Body of pancreas (tissue), 4 donors: ENCODE results near the gene OR9G4. TPM values are rescaled to one million over a fixed set of nuclear protein-coding genes. Genes with fewer than 3 reads are reported as not detected.

ENCODE experiments used
- ATAC-seq: fragments of 150-250 bp; one replicate; pipeline ENCODE4 v1.9.1; 2016
- DNase-seq, 4 donors: peaks; one replicate each; pipeline ENCODE4 v3.0.0-alpha.2; 2019
- H3K27ac ChIP-seq, 4 donors: fragments of 200-600 bp; sonication (generic); 1 replicate in 3 of 4; 2 replicates in 1 of 4; pipeline versions ENCODE4 v1.5.1 to v1.6.1; 2016 to 2019; ENCODE audit warnings: mild to moderate bottlenecking in 1 of 4, mixed read lengths in 1 of 4, moderate library complexity in 1 of 4
- H3K27me3 ChIP-seq, 2 donors: fragments of 200-600 bp; sonication (generic); one replicate each; pipeline ENCODE4 v1.6.0; 2016; ENCODE audit warnings: mild to moderate bottlenecking in 1 of 2
- H3K36me3 ChIP-seq, 2 donors: fragments of 200-600 bp; sonication (generic); replicated peaks in 1 of 2; 2 replicates each; pipeline ENCODE4 v1.5.1; 2016; ENCODE audit warnings: low read depth in 2 of 2; ENCODE audit not compliant: insufficient read depth in 1 of 2
- H3K4me1 ChIP-seq: fragments of 200-600 bp; sonication (generic); one replicate; pipeline ENCODE4 v1.6.0; 2016
- H3K4me3 ChIP-seq, 2 donors: fragments of 200-600 bp; sonication (generic); 1 replicate in 1 of 2; 2 replicates in 1 of 2; pipeline ENCODE4 v1.5.1; 2016 to 2019
- H3K9me3 ChIP-seq, 3 donors: fragments of 200-600 bp; sonication (generic); 1 replicate in 2 of 3; 2 replicates in 1 of 3; pipeline ENCODE4 v1.5.1; 2016
- POLR2A ChIP-seq, 3 donors: fragments of 450-650 bp; IDR thresholded peaks; one replicate each; pipeline ENCODE4 v1.6.1; 2016; ENCODE audit warnings: antibody characterized with exemption in 3 of 3, mild to moderate bottlenecking in 2 of 3
- WGBS, 2 donors: methylation state at CpG; one replicate each; pipeline ENCODE4 v1.1.5; 2017; 5-methylcytosine and 5-hydroxymethylcytosine counted together
- intact Hi-C: fragments of 100-400 bp; cut with DNase I; formaldehyde crosslinking; loops from one replicate; pipeline ENCODE4 v1.15.1; 2023
- total RNA-seq, 2 donors: library from RNA; depleted of rRNA; stranded (reverse); fragments of >200 nt; gene quantifications; one replicate each; pipeline ENCODE4 v1.1.0, GENCODE V29; 2016
- TF ChIP-seq, protein P1 (sequence below), 7 experiments: fragments of 450-650 bp in 4 of 7; fragments of 200-600 bp in 3 of 7; sonication (generic) in 3 of 7; IDR thresholded peaks; one replicate each; pipeline ENCODE4 v1.5.1; 2016 to 2019; ENCODE audit warnings: antibody characterized with exemption in 7 of 7

Gene OR9G4
- total RNA-seq, 2 donors from 2014 or later, result not detected

DNA sequence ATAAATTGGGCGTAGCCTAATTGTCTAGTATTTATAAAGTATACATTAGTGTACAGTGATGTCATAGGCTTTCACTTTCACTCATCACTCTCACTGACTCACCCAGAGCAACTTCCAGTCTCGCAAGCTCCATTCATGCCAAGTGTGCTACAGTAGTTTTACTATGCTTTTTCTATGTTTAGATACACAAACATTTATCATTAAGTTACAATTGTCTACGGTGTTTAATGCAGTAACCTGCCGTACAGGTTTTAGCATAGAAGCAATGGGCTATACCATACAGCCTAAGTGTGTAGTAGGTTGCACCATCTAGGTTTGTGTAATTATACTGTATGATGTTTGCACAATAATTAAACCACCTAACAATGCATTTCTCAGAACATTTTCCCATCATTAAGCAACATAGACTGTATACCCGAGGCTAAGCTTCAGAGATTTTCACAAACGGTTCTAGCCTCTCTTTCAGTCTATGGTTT is 32.1 kb downstream of the OR9G4 start:
- DNase-seq (no peak), ATAC-seq (no peak)
- Histone ChIP-seq H3K4me3 (no peak overlapping the region), H3K36me3 (no peaks in the 10 kb centered on the region), H3K9me3 (no peaks in the 10 kb centered on the region), H3K27me3 (no peaks in the 10 kb centered on the region), H3K27ac (no peak overlapping the region), H3K4me1 (no peaks in the 10 kb centered on the region)
- TF ChIP-seq POLR2A (IDR thresholded peaks at IDR 0.05), result no peak
- TF ChIP-seq, protein P1, sequence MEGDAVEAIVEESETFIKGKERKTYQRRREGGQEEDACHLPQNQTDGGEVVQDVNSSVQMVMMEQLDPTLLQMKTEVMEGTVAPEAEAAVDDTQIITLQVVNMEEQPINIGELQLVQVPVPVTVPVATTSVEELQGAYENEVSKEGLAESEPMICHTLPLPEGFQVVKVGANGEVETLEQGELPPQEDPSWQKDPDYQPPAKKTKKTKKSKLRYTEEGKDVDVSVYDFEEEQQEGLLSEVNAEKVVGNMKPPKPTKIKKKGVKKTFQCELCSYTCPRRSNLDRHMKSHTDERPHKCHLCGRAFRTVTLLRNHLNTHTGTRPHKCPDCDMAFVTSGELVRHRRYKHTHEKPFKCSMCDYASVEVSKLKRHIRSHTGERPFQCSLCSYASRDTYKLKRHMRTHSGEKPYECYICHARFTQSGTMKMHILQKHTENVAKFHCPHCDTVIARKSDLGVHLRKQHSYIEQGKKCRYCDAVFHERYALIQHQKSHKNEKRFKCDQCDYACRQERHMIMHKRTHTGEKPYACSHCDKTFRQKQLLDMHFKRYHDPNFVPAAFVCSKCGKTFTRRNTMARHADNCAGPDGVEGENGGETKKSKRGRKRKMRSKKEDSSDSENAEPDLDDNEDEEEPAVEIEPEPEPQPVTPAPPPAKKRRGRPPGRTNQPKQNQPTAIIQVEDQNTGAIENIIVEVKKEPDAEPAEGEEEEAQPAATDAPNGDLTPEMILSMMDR (IDR thresholded peaks at IDR 0.05), result no peak
- 17 to 28% methylated on average over 6 of the region's 6 CpGs for WGBS, 2 donors
- intact Hi-C loops, result no loop called here

DNA sequence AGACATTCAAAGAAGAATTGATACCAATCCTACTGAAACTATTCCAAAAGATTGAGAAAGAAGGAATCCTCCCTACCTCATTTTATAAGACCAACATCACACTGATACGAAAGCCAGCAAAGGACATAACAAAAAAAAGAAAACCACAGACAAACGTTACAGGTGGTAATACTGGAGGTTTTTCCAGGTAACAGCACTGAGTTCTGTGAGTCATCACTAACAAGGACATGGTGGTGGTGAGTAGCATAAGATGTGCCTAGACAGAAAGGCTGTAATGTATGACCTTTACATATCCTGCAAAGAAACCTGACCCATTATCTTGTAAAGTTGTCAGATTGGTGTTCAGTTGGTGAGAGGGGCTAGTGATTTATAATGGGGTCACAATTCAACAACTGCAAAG is 34.3 kb downstream of the OR9G4 start:
- no peaks in the 10 kb centered on the region for H3K9me3 ChIP-seq
- H3K27me3 ChIP-seq, result no peaks in the 10 kb centered on the region
- DNase-seq, result no peak
- no peak for ATAC-seq
- H3K4me1 ChIP-seq, result no peaks in the 10 kb centered on the region
- H3K4me3 ChIP-seq, result no peak overlapping the region
- TF ChIP-seq POLR2A (IDR thresholded peaks at IDR 0.05), result no peak
- TF ChIP-seq, protein P1 (IDR thresholded peaks at IDR 0.05), result no peak
- H3K36me3 ChIP-seq, result no peaks in the 10 kb centered on the region
- H3K27ac ChIP-seq, result no peak overlapping the region
- 52 to 54% methylated on average over 2 of the region's 2 CpGs for WGBS, 2 donors
- intact Hi-C loops, result no loop called here

DNA sequence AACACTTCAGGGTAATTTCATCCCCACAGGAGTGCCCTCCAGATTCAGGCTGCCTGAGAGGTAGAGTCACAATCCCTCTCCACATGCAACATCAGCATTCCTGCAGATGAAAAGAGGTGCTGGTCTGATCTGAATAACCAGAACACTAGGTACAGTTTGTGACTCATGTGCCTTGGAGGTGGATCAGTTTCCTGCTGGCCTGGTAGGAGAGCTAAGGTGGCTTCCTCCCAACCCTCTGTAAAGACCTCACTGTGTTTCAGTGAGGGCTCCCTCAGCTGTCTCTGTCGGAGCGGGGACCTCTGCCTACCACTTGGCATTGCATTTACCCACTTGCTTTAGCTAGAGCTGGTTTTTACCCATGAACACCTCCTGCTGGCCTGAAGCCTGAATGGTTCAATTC is 42.0 kb downstream of the OR9G4 start:
- H3K9me3 ChIP-seq, result no peaks in the 10 kb centered on the region
- WGBS, 2 donors, result 62 to 66% methylated on average over 2 of the region's 2 CpGs
- H3K36me3 ChIP-seq, result no peaks in the 10 kb centered on the region
- H3K27ac ChIP-seq, result no peak overlapping the region
- intact Hi-C loops, result no loop called here
- no peak for ATAC-seq
- H3K27me3 ChIP-seq, result no peaks in the 10 kb centered on the region
- no peak overlapping the region for H3K4me3 ChIP-seq
- TF ChIP-seq POLR2A (IDR thresholded peaks at IDR 0.05), result no peak
- TF ChIP-seq, protein P1 (IDR thresholded peaks at IDR 0.05), result no peak
- H3K4me1 ChIP-seq, result no peaks in the 10 kb centered on the region
- DNase-seq, result no peak

DNA sequence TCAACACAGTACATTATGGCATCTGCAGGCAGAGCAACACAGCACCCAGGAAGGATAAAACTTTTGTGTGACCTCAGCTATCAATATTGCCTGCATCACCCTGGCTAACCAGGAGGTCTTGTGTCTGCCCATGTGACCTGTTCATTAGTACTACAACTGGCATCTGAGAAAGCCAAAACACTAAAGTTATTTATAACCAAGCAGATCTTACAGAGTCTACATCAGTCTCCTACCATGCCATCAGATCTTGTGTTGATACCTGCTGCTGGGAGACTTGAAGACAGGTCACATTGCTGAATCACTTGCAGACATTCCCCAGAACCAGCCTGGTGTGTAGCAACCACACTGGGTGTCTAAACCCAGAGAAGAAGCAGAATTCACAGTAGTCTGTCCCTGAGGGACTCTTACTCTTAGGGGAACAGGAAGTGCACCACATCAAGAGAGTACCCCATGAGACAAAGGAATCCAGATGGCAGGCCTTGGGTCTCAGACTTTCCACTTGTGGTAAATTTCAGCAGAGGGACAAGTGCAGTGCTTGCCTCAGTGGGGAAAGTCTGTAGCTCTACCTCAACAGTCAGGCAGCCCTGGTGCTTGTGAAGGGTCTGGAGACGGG is 42.6 kb downstream of the OR9G4 start:
- no peaks in the 10 kb centered on the region for H3K27me3 ChIP-seq
- H3K4me3 ChIP-seq, result no peak overlapping the region
- TF ChIP-seq POLR2A (IDR thresholded peaks at IDR 0.05), result no peak
- TF ChIP-seq, protein P1 (IDR thresholded peaks at IDR 0.05), result no peak
- WGBS, 2 donors, result 26 to 36% methylated on average over 1 of the region's 1 CpG
- no peaks in the 10 kb centered on the region for H3K4me1 ChIP-seq
- no peak for DNase-seq
- no peak for ATAC-seq
- no peak overlapping the region for H3K27ac ChIP-seq
- no peaks in the 10 kb centered on the region for H3K36me3 ChIP-seq
- no peaks in the 10 kb centered on the region for H3K9me3 ChIP-seq
- intact Hi-C loops, result no loop called here

DNA sequence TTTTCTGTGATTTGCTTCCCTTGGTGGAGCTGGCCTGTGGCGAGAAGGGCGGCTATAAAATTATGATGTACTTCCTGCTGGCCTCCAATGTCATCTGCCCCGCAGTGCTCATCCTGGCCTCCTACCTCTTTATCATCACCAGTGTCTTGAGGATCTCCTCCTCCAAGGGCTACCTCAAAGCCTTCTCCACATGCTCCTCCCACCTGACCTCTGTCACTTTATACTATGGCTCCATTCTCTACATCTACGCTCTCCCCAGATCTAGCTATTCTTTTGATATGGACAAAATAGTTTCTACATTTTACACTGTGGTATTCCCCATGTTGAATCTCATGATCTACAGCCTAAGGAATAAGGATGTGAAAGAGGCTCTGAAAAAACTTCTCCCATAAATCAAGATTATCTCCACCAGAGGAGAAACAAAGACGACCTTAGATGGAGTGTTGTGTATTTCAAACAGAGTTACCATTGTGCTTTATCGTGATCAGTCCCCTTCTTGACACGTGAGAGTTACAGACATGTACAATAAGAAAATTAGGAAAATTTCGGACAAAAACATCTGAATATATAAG is 47.5 kb downstream of the OR9G4 start:
- Histone ChIP-seq H3K4me3 (no peak overlapping the region), H3K27ac (no peak overlapping the region), H3K9me3 (no peaks in the 10 kb centered on the region), H3K27me3 (no peaks in the 10 kb centered on the region), H3K36me3 (no peaks in the 10 kb centered on the region), H3K4me1 (no peaks in the 10 kb centered on the region)
- DNase-seq (no peak), ATAC-seq (no peak)
- 46 to 48% methylated on average over 8 of the region's 8 CpGs for WGBS, 2 donors
- TF ChIP-seq, protein P1 (IDR thresholded peaks at IDR 0.05), result no peak
- no peak for TF ChIP-seq POLR2A (IDR thresholded peaks at IDR 0.05)
- intact Hi-C loops, result no loop called here
